Right lobe of liver (tissue), 4 donors: Measurements from ENCODE around the gene ZNF764.

ENCODE experiments used
- CTCF ChIP-seq, 4 donors: fragments of 200-600 bp in 3 of 4; fragments of 450-650 bp in 1 of 4; IDR thresholded peaks; one replicate each; pipeline versions ENCODE4 v1.5.1 to v1.8.0; 2016 to 2022; ENCODE audit warnings: antibody characterized with exemption in 4 of 4, mild to moderate bottlenecking in 2 of 4
- POLR2A ChIP-seq: fragments of 450-650 bp; IDR thresholded peaks from one replicate; pipeline ENCODE4 v1.6.1; 2017; ENCODE audit warnings: antibody characterized with exemption, mild to moderate bottlenecking
- donor health status: DM: no; HTN: no; CAD: no.
- donor health status: DM: no; HTN: no; CAD: no.
- donor health status: DM: no; HTN: yes; CAD: no.

DNA sequence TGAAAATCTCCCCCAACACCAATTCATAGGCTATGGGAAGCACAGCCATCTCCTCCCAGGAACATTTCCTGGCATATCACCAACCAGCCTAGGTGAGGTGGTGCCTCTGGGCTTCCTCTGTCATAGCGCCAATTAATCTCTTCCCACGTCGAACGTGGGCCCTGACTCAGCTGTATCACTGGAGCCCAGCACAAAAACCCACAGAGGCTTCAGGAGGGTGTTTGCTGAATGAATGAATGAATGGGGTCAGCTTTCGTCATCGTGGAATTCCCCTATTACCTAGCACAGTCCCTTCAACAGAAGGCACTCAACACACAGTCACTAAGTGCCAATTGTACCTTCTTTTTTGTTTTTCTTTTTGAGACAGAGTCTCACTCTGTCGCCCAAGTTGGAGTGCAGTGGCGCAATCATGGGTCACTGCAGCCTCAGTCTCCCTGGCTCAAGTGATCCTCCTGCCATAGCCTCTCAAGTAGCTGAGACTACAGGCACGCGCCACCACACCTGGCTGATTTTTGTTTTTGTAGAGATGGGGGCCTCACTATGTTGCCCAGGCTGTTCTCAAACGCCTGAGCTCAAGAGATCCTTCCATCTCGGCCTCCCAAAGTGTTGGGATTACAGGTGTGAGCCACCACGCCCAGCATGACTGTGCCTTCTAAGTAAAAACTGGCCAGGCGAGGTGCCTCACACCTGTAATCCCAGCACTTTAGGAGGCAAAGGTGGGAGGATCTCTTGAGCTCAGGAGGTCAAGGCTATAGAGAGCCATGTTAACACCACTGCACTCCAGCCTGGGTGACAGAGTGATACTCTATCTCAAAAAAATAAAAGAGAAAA lies 9.2 kb upstream of the ZNF764 start:
- no peak for TF ChIP-seq POLR2A
- no peak for TF ChIP-seq CTCF (IDR thresholded peaks at IDR 0.05)
